ENCODE data around the gene MATCAP1. TPM values are rescaled to one million over a fixed set of nuclear protein-coding genes. Genes with fewer than 3 reads are reported as not detected.
A peak's percentile ranks its signal among the peaks of the same experiment; 100 is the strongest.

Gene MATCAP1
- total RNA-seq: 29.0 TPM
- long read RNA-seq, transcript KIAA0895L-203 (3 exons, 2,824 nt): major isoform, 9 of 22 reads
- long read RNA-seq, partial matches to known transcripts: 1 of 22 reads
- long read RNA-seq, other reads (novel, unspliced or antisense): 11 of 22 reads

- Histone ChIP-seq H3K4me3 (peak within 1 kb of the TSS; percentile 73), H3K27ac (peak within 1 kb of the TSS; percentile 94), H3K36me3 (no peaks in the 10 kb centered on the region), H3K9me3 (no peaks in the 10 kb centered on the region), H3K4me1 (peaks cover 46% of the 10 kb centered on the region), H3K27me3 (ENCODE audit: low read depth) (no peaks in the 10 kb centered on the region)
- ATAC-seq: peak; percentile 96
- TF ChIP-seq CTCF (IDR thresholded peaks at IDR 0.05): no peak
- DNase-seq: peak; percentile 95
- intact Hi-C loops (cut with DNase I): no loop called here
Measured at GRCh38 chr16:67183627-67184452, at the start of gene MATCAP1. TSS of gene MATCAP1 (minus strand) at chr16:67183963. CDS start at chr16:67180610, 3,353 bp downstream.

- Histone ChIP-seq H3K9me3 (no peaks in the 10 kb centered on the region), H3K4me1 (peaks cover 16% of the 10 kb centered on the region), H3K4me3 (no peak overlapping the region), H3K27ac (no peak overlapping the region), H3K27me3 (ENCODE audit: low read depth) (no peaks in the 10 kb centered on the region), H3K36me3 (peaks cover 81% of the 10 kb centered on the region)
- TF ChIP-seq CTCF (IDR thresholded peaks at IDR 0.05): no peak
- DNase-seq: no peak
- intact Hi-C loops (cut with DNase I): no loop called here
- ATAC-seq: no peak
Measured at GRCh38 chr16:67230809-67231660, 47.3 kb upstream of the MATCAP1 start.

- TF ChIP-seq CTCF (IDR thresholded peaks at IDR 0.05): no peak
- peaks cover 72% of the 10 kb centered on the region for H3K36me3 ChIP-seq
- H3K4me3 ChIP-seq: no peak overlapping the region
- no peak for ATAC-seq
- no peaks in the 10 kb centered on the region for H3K9me3 ChIP-seq
- H3K4me1 ChIP-seq: peaks cover 23% of the 10 kb centered on the region
- intact Hi-C loops (cut with DNase I): no loop called here
- H3K27ac ChIP-seq: no peak overlapping the region
- no peak for DNase-seq
- H3K27me3 ChIP-seq (ENCODE audit: low read depth): no peaks in the 10 kb centered on the region
Measured at GRCh38 chr16:67229906-67230808, 46.4 kb upstream of the MATCAP1 start.

- Histone ChIP-seq H3K9me3 (no peaks in the 10 kb centered on the region), H3K4me1 (peaks cover 28% of the 10 kb centered on the region), H3K36me3 (peaks cover 60% of the 10 kb centered on the region), H3K4me3 (no peak overlapping the region), H3K27ac (no peak overlapping the region), H3K27me3 (ENCODE audit: low read depth) (no peaks in the 10 kb centered on the region)
- DNase-seq (no peak), ATAC-seq (no peak)
- intact Hi-C loops (cut with DNase I): no loop called here
- TF ChIP-seq CTCF (IDR thresholded peaks at IDR 0.05): no peak
Measured at GRCh38 chr16:67228905-67229304, 45.1 kb upstream of the MATCAP1 start.
